WERI-Rb-1 (cell line): ENCODE data around the gene POLR2L.
A peak's percentile ranks its signal among the peaks of the same experiment; 100 is the strongest.

Source experiments
- DNase-seq: peaks from one replicate; pipeline ENCODE4 v3.0.0-alpha.2; 2020
- H3K27ac ChIP-seq: fragments of 250-450 bp; sonication (Bioruptor Pico); 2 replicates; pipeline ENCODE4 v1.5.1; 2020; ENCODE audit warnings: mild to moderate bottlenecking, moderate library complexity
- H3K27me3 ChIP-seq: fragments of 250-450 bp; sonication (Bioruptor Pico); 2 replicates; pipeline ENCODE4 v1.5.1; 2021; ENCODE audit warnings: mild to moderate bottlenecking, low read depth, moderate library complexity; ENCODE audit not compliant: insufficient read depth, severe bottlenecking
- H3K36me3 ChIP-seq: fragments of 250-450 bp; sonication (Bioruptor Pico); 2 replicates; pipeline ENCODE4 v1.5.1; 2020; ENCODE audit warnings: mild to moderate bottlenecking, moderate library complexity
- H3K4me3 ChIP-seq: 2 replicates; pipeline ENCODE4 v1.5.1; 2011; ENCODE audit warnings: low read depth, mild to moderate bottlenecking, control low read depth, low read length
- H3K9me3 ChIP-seq: fragments of 250-450 bp; sonication (Bioruptor Pico); 2 replicates; pipeline ENCODE4 v1.5.1; 2021; ENCODE audit warnings: mild to moderate bottlenecking, moderate library complexity; ENCODE audit not compliant: severe bottlenecking
- TF ChIP-seq, protein P1 (sequence below): IDR thresholded peaks from 2 replicates; pipeline ENCODE4 v1.5.1; 2011; ENCODE audit warnings: low read depth, mild to moderate bottlenecking, control low read depth, inconsistent platforms, low read length

Gene POLR2L

DNA sequence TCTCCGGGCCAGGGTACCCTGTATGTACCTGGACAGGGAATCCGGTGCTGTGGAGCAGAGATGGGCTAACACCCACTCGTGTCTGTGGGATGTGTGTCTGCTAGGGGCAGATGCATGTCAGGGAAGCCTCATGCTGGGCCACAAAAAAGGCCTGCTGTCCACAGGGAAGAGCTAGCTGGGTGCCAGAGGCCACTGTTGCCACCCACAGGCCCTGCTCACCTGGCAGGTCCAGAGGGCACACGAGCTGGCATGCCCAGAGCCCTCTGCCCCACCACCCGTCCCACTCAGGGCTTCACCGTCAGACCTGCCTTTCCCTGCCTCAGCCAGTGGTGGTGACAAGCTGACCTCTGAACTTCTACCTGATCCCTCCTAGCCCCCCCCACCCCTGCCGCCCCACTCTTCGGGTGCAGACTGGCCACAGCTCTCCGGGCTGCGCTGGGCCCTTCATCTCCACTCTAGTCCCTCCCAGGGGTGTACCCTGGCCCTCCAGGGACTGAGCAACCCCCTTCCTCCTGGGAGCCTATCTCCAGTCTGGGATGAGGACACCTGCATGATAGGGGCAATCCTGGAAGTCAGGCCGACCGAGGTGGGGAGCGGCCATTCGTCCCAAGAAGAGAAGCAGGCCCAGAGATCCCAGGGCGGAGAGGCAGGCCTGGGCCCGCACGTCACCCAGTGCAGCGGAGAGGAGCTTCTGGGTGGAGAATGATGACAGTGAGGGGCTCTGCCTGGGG, 45.6 kb downstream of the POLR2L start:
- no peak for DNase-seq
- H3K36me3 ChIP-seq, result peaks cover 54% of the 10 kb centered on the region
- H3K27ac ChIP-seq, result peak overlapping the region; percentile 97
- peak overlapping the region; percentile 68 for H3K4me3 ChIP-seq
- H3K9me3 ChIP-seq, result no peaks in the 10 kb centered on the region
- no peaks in the 10 kb centered on the region for H3K27me3 ChIP-seq
- TF ChIP-seq, protein P1, sequence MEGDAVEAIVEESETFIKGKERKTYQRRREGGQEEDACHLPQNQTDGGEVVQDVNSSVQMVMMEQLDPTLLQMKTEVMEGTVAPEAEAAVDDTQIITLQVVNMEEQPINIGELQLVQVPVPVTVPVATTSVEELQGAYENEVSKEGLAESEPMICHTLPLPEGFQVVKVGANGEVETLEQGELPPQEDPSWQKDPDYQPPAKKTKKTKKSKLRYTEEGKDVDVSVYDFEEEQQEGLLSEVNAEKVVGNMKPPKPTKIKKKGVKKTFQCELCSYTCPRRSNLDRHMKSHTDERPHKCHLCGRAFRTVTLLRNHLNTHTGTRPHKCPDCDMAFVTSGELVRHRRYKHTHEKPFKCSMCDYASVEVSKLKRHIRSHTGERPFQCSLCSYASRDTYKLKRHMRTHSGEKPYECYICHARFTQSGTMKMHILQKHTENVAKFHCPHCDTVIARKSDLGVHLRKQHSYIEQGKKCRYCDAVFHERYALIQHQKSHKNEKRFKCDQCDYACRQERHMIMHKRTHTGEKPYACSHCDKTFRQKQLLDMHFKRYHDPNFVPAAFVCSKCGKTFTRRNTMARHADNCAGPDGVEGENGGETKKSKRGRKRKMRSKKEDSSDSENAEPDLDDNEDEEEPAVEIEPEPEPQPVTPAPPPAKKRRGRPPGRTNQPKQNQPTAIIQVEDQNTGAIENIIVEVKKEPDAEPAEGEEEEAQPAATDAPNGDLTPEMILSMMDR, result no peak

- TF ChIP-seq, protein P1, result no peak
- Histone ChIP-seq H3K36me3 (peaks cover 56% of the 10 kb centered on the region), H3K27ac (peak overlapping the region; percentile 97), H3K9me3 (no peaks in the 10 kb centered on the region), H3K27me3 (no peaks in the 10 kb centered on the region), H3K4me3 (peak overlapping the region; percentile 68)
- peak; percentile 69 for DNase-seq
Measured at GRCh38 chr11:795634-796564, 46.4 kb downstream of the POLR2L start.

GRCh38 chr11:794766-795633, 47.3 kb downstream of the POLR2L start:
- no peaks in the 10 kb centered on the region for H3K27me3 ChIP-seq
- H3K9me3 ChIP-seq, result no peaks in the 10 kb centered on the region
- peak overlapping the region; percentile 68 for H3K4me3 ChIP-seq
- H3K27ac ChIP-seq, result peak overlapping the region; percentile 84
- H3K36me3 ChIP-seq, result peaks cover 52% of the 10 kb centered on the region
- TF ChIP-seq, protein P1, result no peak
- DNase-seq, result peak; percentile 60

- TF ChIP-seq, protein P1, result no peak
- Histone ChIP-seq H3K9me3 (no peaks in the 10 kb centered on the region), H3K27me3 (no peaks in the 10 kb centered on the region), H3K36me3 (peaks cover 44% of the 10 kb centered on the region), H3K4me3 (peak overlapping the region; percentile 68), H3K27ac (peak overlapping the region; percentile 84)
- peak; percentile 78 for DNase-seq
Measured at GRCh38 chr11:794013-794765, 48.1 kb downstream of the POLR2L start.

- TF ChIP-seq, protein P1, result no peak
- no peaks in the 10 kb centered on the region for H3K27me3 ChIP-seq
- peak overlapping the region; percentile 3; the same call in 1 of the 2 replicates for H3K4me3 ChIP-seq
- no peak for DNase-seq
- H3K9me3 ChIP-seq, result no peaks in the 10 kb centered on the region
- H3K36me3 ChIP-seq, result peaks cover 37% of the 10 kb centered on the region
- peak overlapping the region; percentile 84 for H3K27ac ChIP-seq
Measured at GRCh38 chr11:793556-793955, 48.8 kb downstream of the POLR2L start.
